ENCODE measurements around the gene SCN1B.

The SCN1B gene

GRCh38 chr19:35054626-35055025 is 24.4 kb downstream of the SCN1B start:
- Histone ChIP-seq H3K27ac (ENCODE audit: extremely low read depth, low read depth, low read length) (no peak overlapping the region), H3K4me1 (ENCODE audit: control insufficient read depth, insufficient read depth, low read length) (peaks cover 7% of the 10 kb centered on the region; the same call in 1 of the 2 replicates), H3K9me3 (ENCODE audit: control insufficient read depth, insufficient read depth, low read depth, low read length) (no peaks in the 10 kb centered on the region; the same call in 1 of the 2 replicates), H3K36me3 (ENCODE audit: control insufficient read depth in 2 of 2, insufficient read depth in 1 of 2, low read length in 2 of 2) (no peaks in the 10 kb centered on the region; a peak in 1 of 3 replicates), H3K4me3 (ENCODE audit: low read depth, low read length) (no peak overlapping the region)
- TF ChIP-seq ZBTB21 (tag by site-specific recombination; IDR thresholded peaks at IDR 0.05), result no peak
- no peak for TF ChIP-seq GLIS1 (tag by site-specific recombination; IDR thresholded peaks at IDR 0.05)
- TF ChIP-seq SP3 (tag by site-specific recombination; IDR thresholded peaks at IDR 0.05), result no peak
- TF ChIP-seq ZNF473 (tag by site-specific recombination; IDR thresholded peaks at IDR 0.05), result no peak
- no peak for TF ChIP-seq ZNF548 (tag by site-specific recombination; IDR thresholded peaks at IDR 0.05)
- ChIA-PET CTCF (interaction anchor here (0.7 to 9.6 kb wide), 18 partner anchors 8 to 187 kb away, joined by 3 to 193 read pairs (median 6); partner anchors contain the start of genes FXYD3, HPN and LGI4), POLR2A (interaction anchor here (1.0 to 1.6 kb wide), 2 partner anchors 9 to 13 kb away, joined by 4 read pairs; no protein-coding TSS in a partner anchor)

GRCh38 chr19:35055715-35056179 is 25.5 kb downstream of the SCN1B start:
- CTCF ChIA-PET, result interaction anchor here (0.6 to 9.6 kb wide), 34 partner anchors 8 to 1043 kb away, joined by 3 to 193 read pairs (median 4); partner anchors contain the start of genes FXYD1, FXYD3, HPN and LGI4
- POLR2A ChIA-PET, result interaction anchor here (0.5 to 1.6 kb wide), 5 partner anchors 10 to 776 kb away, joined by 3 to 5 read pairs (median 4); partner anchors contain the start of gene LGI4
- Histone ChIP-seq H3K27ac (ENCODE audit: extremely low read depth, low read depth, low read length) (no peak overlapping the region), H3K9me3 (ENCODE audit: control insufficient read depth, insufficient read depth, low read depth, low read length) (no peaks in the 10 kb centered on the region; the same call in 1 of the 2 replicates), H3K4me1 (ENCODE audit: control insufficient read depth, insufficient read depth, low read length) (peaks cover 7% of the 10 kb centered on the region; the same call in 1 of the 2 replicates), H3K36me3 (ENCODE audit: control insufficient read depth in 2 of 2, insufficient read depth in 1 of 2, low read length in 2 of 2) (no peaks in the 10 kb centered on the region; a peak in 1 of 3 replicates), H3K4me3 (ENCODE audit: low read depth, low read length) (no peak overlapping the region)
- no peak for TF ChIP-seq ZSCAN16 (tag by site-specific recombination; IDR thresholded peaks at IDR 0.05)
- no peak for TF ChIP-seq ZNF280C (tag by site-specific recombination; IDR thresholded peaks at IDR 0.05)
- TF ChIP-seq ZNF518A (tag by site-specific recombination; conservative IDR thresholded peaks at IDR 0.05; ENCODE audit: low read depth), result no peak
- TF ChIP-seq ZNF280D (tag by site-specific recombination; IDR thresholded peaks at IDR 0.05), result no peak
- TF ChIP-seq PRDM4 (tag by site-specific recombination; IDR thresholded peaks at IDR 0.05), result no peak
- no peak for TF ChIP-seq ZNF624 (tag by site-specific recombination; IDR thresholded peaks at IDR 0.05)
- peak; percentile 57; the same call in 1 of the 2 replicates for TF ChIP-seq ZNF121 (tag by site-specific recombination; IDR thresholded peaks at IDR 0.05)
- no peak for TF ChIP-seq PRDM10 (tag by site-specific recombination; IDR thresholded peaks at IDR 0.05)
- TF ChIP-seq ZNF132 (tag by site-specific recombination; IDR thresholded peaks at IDR 0.05; ENCODE audit: borderline replicate concordance), result no peak
- no peak for TF ChIP-seq ZNF133 (tag by site-specific recombination; IDR thresholded peaks at IDR 0.05)
- no peak for TF ChIP-seq SETDB1 (IDR thresholded peaks at IDR 0.05; ENCODE audit: insufficient read length, low read length)
- TF ChIP-seq ZNF266 (tag by site-specific recombination; IDR thresholded peaks at IDR 0.05; ENCODE audit: low read depth), result no peak

Data from HEK293 (cell line).